Naive B cell (primary cell): ENCODE data around the gene RSPH4A. TPM values are rescaled to one million over a fixed set of nuclear protein-coding genes. Genes with fewer than 3 reads are reported as not detected.
A peak's percentile ranks its signal among the peaks of the same experiment; 100 is the strongest.

Experiments
- ATAC-seq, 2 donors: fragments of 150-1000 bp; cut with Tn5 transposase; 2 replicates each; pipeline ENCODE4 v1.10.0; 2021; ENCODE audit warnings: low read depth in 2 of 2, mild to moderate bottlenecking in 2 of 2, moderate library complexity in 2 of 2
- DNase-seq: peaks from one replicate; pipeline ENCODE4 v3.0.0; 2022
- H3K27ac Mint-ChIP-seq, 6 donors: one replicate each; pipeline ENCODE4 v1.8.0; 2020 to 2022; ENCODE audit warnings: mild to moderate bottlenecking in 6 of 6, mixed read lengths in 6 of 6, moderate library complexity in 5 of 6, inconsistent platforms in 2 of 6
- H3K27me3 Mint-ChIP-seq, 3 donors: one replicate each; pipeline ENCODE4 v1.8.0; 2021 to 2022; ENCODE audit warnings: mixed read lengths in 3 of 3, mild to moderate bottlenecking in 1 of 3
- H3K36me3 Mint-ChIP-seq, 2 donors: one replicate each; pipeline ENCODE4 v1.8.0; 2020 to 2022; ENCODE audit warnings: mixed read lengths in 2 of 2, inconsistent platforms in 1 of 2, mild to moderate bottlenecking in 1 of 2
- H3K4me1 Mint-ChIP-seq, 3 donors: one replicate each; pipeline ENCODE4 v1.8.0; 2020 to 2022; ENCODE audit warnings: mixed read lengths in 3 of 3, inconsistent platforms in 1 of 3, mild to moderate bottlenecking in 1 of 3, moderate library complexity in 1 of 3
- H3K4me3 Mint-ChIP-seq, 8 donors: one replicate each; pipeline ENCODE4 v1.8.0; 2020 to 2022; ENCODE audit warnings: mild to moderate bottlenecking in 8 of 8, mixed read lengths in 8 of 8, moderate library complexity in 8 of 8, inconsistent platforms in 2 of 8
- H3K9me3 Mint-ChIP-seq, 7 donors: one replicate each; pipeline ENCODE4 v1.8.0; 2020 to 2022; ENCODE audit warnings: mixed read lengths in 7 of 7, mild to moderate bottlenecking in 5 of 7, inconsistent platforms in 2 of 7, moderate library complexity in 1 of 7
- polyA plus RNA-seq, 6 donors: library from polyadenylated mRNA; unstranded; fragments of 300-500 nt; fragmentation: Illumina TruSeq; gene quantifications; one replicate each; pipeline ENCODE4 v1.2.3, GENCODE V29; 2021; ENCODE audit warnings: low read depth in 6 of 6

The RSPH4A gene
- polyA plus RNA-seq: under 1 TPM in 2 of 6 donors, not detected in 4; 0.13 to 0.25 TPM

- ATAC-seq: peak; percentile 94 to 95
- peak within 1 kb of the TSS; percentile 67 to 92 (median 85) for H3K4me3 Mint-ChIP-seq
Measured at GRCh38 chr6:116615937-116616736, at the start of gene RSPH4A. Gene RSPH4A (plus strand): TSS chr6:116616479. CDS start chr6:116616624, 145 bp downstream.

GRCh38 chr6:116568111-116568510 lies 48.2 kb upstream of the RSPH4A start:
- ATAC-seq: no peak
- no peak overlapping the region for H3K27ac Mint-ChIP-seq
- peaks cover 26 to 31% (median 31%) of the 10 kb centered on the region in 3 donors for H3K4me1 Mint-ChIP-seq
- peaks cover 9 to 26% (median 13%) of the 10 kb centered on the region in 3 donors for H3K27me3 Mint-ChIP-seq
- no peaks in the 10 kb centered on the region for H3K9me3 Mint-ChIP-seq
- H3K4me3 Mint-ChIP-seq: peak overlapping the region in 1 of 8 donors; percentile 33
- no peak for DNase-seq
- no peaks in the 10 kb centered on the region for H3K36me3 Mint-ChIP-seq

More at GRCh38 chr6:116615937-116616736, at the start of gene RSPH4A:
- H3K27ac Mint-ChIP-seq: peak within 1 kb of the TSS in 5 of 6 donors; percentile 40 to 93 (median 65)
- DNase-seq: peak; percentile 73
- H3K36me3 Mint-ChIP-seq: no peaks in the 10 kb centered on the region
- peaks cover 14 to 17% (median 15%) of the 10 kb centered on the region in 3 donors for H3K4me1 Mint-ChIP-seq
- H3K27me3 Mint-ChIP-seq: peaks cover 4 to 18% (median 8%) of the 10 kb centered on the region in 3 donors
- peaks cover 0 to 2% (median 0%) of the 10 kb centered on the region in 7 donors for H3K9me3 Mint-ChIP-seq

GRCh38 chr6:116568821-116569755 lies 47.2 kb upstream of the RSPH4A start:
- no peaks in the 10 kb centered on the region for H3K9me3 Mint-ChIP-seq
- H3K4me1 Mint-ChIP-seq: peaks cover 31 to 37% (median 33%) of the 10 kb centered on the region in 3 donors
- no peak for DNase-seq
- H3K36me3 Mint-ChIP-seq: peaks cover 1 to 2% of the 10 kb centered on the region in 2 donors
- H3K27ac Mint-ChIP-seq: peak overlapping the region in 2 of 6 donors; percentile 6 to 16
- peaks cover 6 to 19% (median 7%) of the 10 kb centered on the region in 3 donors for H3K27me3 Mint-ChIP-seq
- no peak for ATAC-seq
- H3K4me3 Mint-ChIP-seq: peak overlapping the region in 3 of 8 donors; percentile 44 to 98 (median 95)

- Mint-ChIP-seq H3K27me3 (peaks cover 0 to 4% (median 0%) of the 10 kb centered on the region in 3 donors), H3K4me1 (peaks cover 31 to 42% (median 40%) of the 10 kb centered on the region in 3 donors), H3K4me3 (peak within 1 kb of the TSS; percentile 94 to 100 (median 98)), H3K36me3 (peaks cover 9 to 13% of the 10 kb centered on the region in 2 donors), H3K27ac (peak within 1 kb of the TSS; percentile 97 to 99 (median 99)), H3K9me3 (no peaks in the 10 kb centered on the region)
- ATAC-seq: peak; percentile 85
- peak; percentile 99 for DNase-seq
Measured at GRCh38 chr6:116570856-116571682, 45.2 kb upstream of the RSPH4A start, which contains the start of gene RWDD1. Gene RWDD1 (plus strand): TSS chr6:116571504. CDS start chr6:116571583, 79 bp downstream.

GRCh38 chr6:116571683-116572000 lies 44.6 kb upstream of the RSPH4A start:
- Mint-ChIP-seq H3K27me3 (peaks cover 0 to 3% (median 0%) of the 10 kb centered on the region in 3 donors), H3K4me1 (peaks cover 31 to 44% (median 42%) of the 10 kb centered on the region in 3 donors), H3K27ac (peak overlapping the region; percentile 97 to 99 (median 98)), H3K9me3 (no peaks in the 10 kb centered on the region), H3K4me3 (peak overlapping the region; percentile 94 to 100 (median 98)), H3K36me3 (peaks cover 15 to 17% of the 10 kb centered on the region in 2 donors)
- DNase-seq (no peak), ATAC-seq (no peak)

- no peak for ATAC-seq
- Mint-ChIP-seq H3K9me3 (no peaks in the 10 kb centered on the region), H3K4me1 (peaks cover 32 to 44% (median 42%) of the 10 kb centered on the region in 3 donors), H3K4me3 (peak overlapping the region; percentile 94 to 100 (median 98)), H3K27me3 (no peaks in the 10 kb centered on the region), H3K36me3 (peaks cover 16 to 18% of the 10 kb centered on the region in 2 donors), H3K27ac (peak overlapping the region; percentile 97 to 99 (median 98))
- no peak for DNase-seq
Measured at GRCh38 chr6:116572162-116572561, 44.1 kb upstream of the RSPH4A start.

GRCh38 chr6:116575227-116575626 lies 41.1 kb upstream of the RSPH4A start:
- Mint-ChIP-seq H3K9me3 (no peaks in the 10 kb centered on the region), H3K27me3 (no peaks in the 10 kb centered on the region), H3K4me1 (peaks cover 38 to 41% (median 40%) of the 10 kb centered on the region in 3 donors), H3K4me3 (no peak overlapping the region), H3K27ac (no peak overlapping the region), H3K36me3 (peaks cover 22 to 32% of the 10 kb centered on the region in 2 donors)
- ATAC-seq: no peak
- no peak for DNase-seq

GRCh38 chr6:116577486-116577885 lies 38.8 kb upstream of the RSPH4A start:
- H3K27ac Mint-ChIP-seq: peak overlapping the region in 1 of 6 donors; percentile 5
- DNase-seq: no peak
- ATAC-seq: no peak
- no peaks in the 10 kb centered on the region for H3K27me3 Mint-ChIP-seq
- H3K4me3 Mint-ChIP-seq: peak overlapping the region in 1 of 8 donors; percentile 11
- H3K36me3 Mint-ChIP-seq: peaks cover 25 to 36% of the 10 kb centered on the region in 2 donors
- peaks cover 18 to 24% (median 21%) of the 10 kb centered on the region in 3 donors for H3K4me1 Mint-ChIP-seq
- no peaks in the 10 kb centered on the region for H3K9me3 Mint-ChIP-seq

- Mint-ChIP-seq H3K9me3 (no peaks in the 10 kb centered on the region), H3K4me3 (no peak overlapping the region), H3K36me3 (peaks cover 29 to 36% of the 10 kb centered on the region in 2 donors), H3K4me1 (peaks cover 9 to 19% (median 16%) of the 10 kb centered on the region in 3 donors), H3K27me3 (no peaks in the 10 kb centered on the region), H3K27ac (no peak overlapping the region)
- ATAC-seq (no peak), DNase-seq (no peak)
Measured at GRCh38 chr6:116578335-116578734, 37.9 kb upstream of the RSPH4A start.

GRCh38 chr6:116579143-116579542 lies 37.1 kb upstream of the RSPH4A start:
- peaks cover 28 to 34% of the 10 kb centered on the region in 2 donors for H3K36me3 Mint-ChIP-seq
- no peak for ATAC-seq
- no peak overlapping the region for H3K27ac Mint-ChIP-seq
- H3K9me3 Mint-ChIP-seq: no peaks in the 10 kb centered on the region
- no peaks in the 10 kb centered on the region for H3K27me3 Mint-ChIP-seq
- peaks cover 5 to 16% (median 11%) of the 10 kb centered on the region in 3 donors for H3K4me1 Mint-ChIP-seq
- H3K4me3 Mint-ChIP-seq: no peak overlapping the region
- DNase-seq: no peak

GRCh38 chr6:116580198-116580597 lies 36.1 kb upstream of the RSPH4A start:
- peaks cover 21 to 31% of the 10 kb centered on the region in 2 donors for H3K36me3 Mint-ChIP-seq
- H3K4me3 Mint-ChIP-seq: no peak overlapping the region
- no peak overlapping the region for H3K27ac Mint-ChIP-seq
- peaks cover under 1 to 16% (median 5%) of the 10 kb centered on the region in 3 donors for H3K4me1 Mint-ChIP-seq
- no peak for ATAC-seq
- no peak for DNase-seq
- H3K9me3 Mint-ChIP-seq: no peaks in the 10 kb centered on the region
- no peaks in the 10 kb centered on the region for H3K27me3 Mint-ChIP-seq

GRCh38 chr6:116586276-116586675 lies 30.0 kb upstream of the RSPH4A start:
- no peaks in the 10 kb centered on the region for H3K9me3 Mint-ChIP-seq
- DNase-seq (no peak), ATAC-seq (no peak)

More at GRCh38 chr6:116586276-116586675, 30.0 kb upstream of the RSPH4A start:
- Mint-ChIP-seq H3K27me3 (no peaks in the 10 kb centered on the region), H3K36me3 (peaks cover 20 to 25% of the 10 kb centered on the region in 2 donors), H3K4me3 (no peak overlapping the region), H3K27ac (no peak overlapping the region), H3K4me1 (peaks cover 0 to 3% (median 0%) of the 10 kb centered on the region in 3 donors)
